Prostate gland (tissue), 2 donors: ENCODE measurements around the gene INAFM1. TPM values are rescaled to one million over a fixed set of nuclear protein-coding genes. Genes with fewer than 3 reads are reported as not detected.

Experiments used
- DNase-seq: peaks from one replicate; pipeline ENCODE4 v3.0.0-alpha.2; 2019; ENCODE audit warnings: low spot score
- H3K27ac ChIP-seq, 2 donors: fragments of 200-600 bp; sonication (generic); 2 replicates each; pipeline ENCODE4 v1.5.1; 2017 to 2019
- H3K27me3 ChIP-seq: fragments of 200-600 bp; sonication (generic); replicated peaks from 2 replicates; pipeline ENCODE4 v1.5.1; 2019; ENCODE audit not compliant: insufficient read depth
- H3K36me3 ChIP-seq, 2 donors: fragments of 200-600 bp; sonication (generic); 1 replicate in 1 of 2; 2 replicates in 1 of 2; pipeline versions ENCODE4 v1.5.1 to v1.8.1; 2017 to 2019
- H3K4me1 ChIP-seq: fragments of 200-600 bp; sonication (generic); replicated peaks from 2 replicates; pipeline ENCODE4 v1.5.1; 2019
- H3K4me3 ChIP-seq, 2 donors: fragments of 200-600 bp; sonication (generic); 2 replicates each; pipeline ENCODE4 v1.5.1; 2017 to 2019
- H3K9me3 ChIP-seq: fragments of 200-600 bp; sonication (generic); 2 replicates; pipeline ENCODE4 v1.5.1; 2017
- POLR2A ChIP-seq: fragments of 450-650 bp; IDR thresholded peaks from one replicate; pipeline ENCODE4 v1.6.1; 2016; ENCODE audit warnings: antibody characterized with exemption, mild to moderate bottlenecking
- POLR2AphosphoS5 ChIP-seq: sonication (generic); formaldehyde crosslinking; IDR thresholded peaks from one replicate; pipeline ENCODE4 v1.6.1; 2017; ENCODE audit warnings: antibody characterized with exemption
- WGBS: methylation state at CpG from one replicate; pipeline ENCODE4 v1.1.5; 2018; 5-methylcytosine and 5-hydroxymethylcytosine counted together
- intact Hi-C: fragments of 100-400 bp; cut with DNase I; formaldehyde crosslinking; loops from one replicate; pipeline ENCODE4 v1.14.2; 2022
- microRNA counts, 2 donors: library from miRNA; unstranded; fragments of <30 nt; microRNA quantifications; one replicate each; lab custom pipeline; 2016 to 2017
- microRNA-seq: library from miRNA; unstranded; fragments of <30 nt; microRNA quantifications from one replicate; pipeline ENCODE4, GENCODE V29; 2016
- small RNA-seq, 2 donors: library from RNA; depleted of rRNA; stranded (forward); fragments of <200 nt; gene quantifications; one replicate each; pipeline ENCODE3, GENCODE V24; 2016
- total RNA-seq, 2 donors: library from RNA; depleted of rRNA; stranded (reverse); fragments of >200 nt; gene quantifications; one replicate each; pipeline ENCODE4 v1.1.0, GENCODE V29; 2016
- TF ChIP-seq, protein P1 (sequence below), 4 experiments: fragments of 200-600 bp in 2 of 4; fragments of 450-650 bp in 2 of 4; sonication (generic) in 2 of 4; IDR thresholded peaks; 1 replicate in 3 of 4; 2 replicates in 1 of 4; pipeline ENCODE4 v1.5.1; 2016 to 2019; ENCODE audit warnings: antibody characterized with exemption in 4 of 4, mild to moderate bottlenecking in 2 of 4, moderate library complexity in 2 of 4

The INAFM1 gene
- total RNA-seq, 2 donors from 2014 or later, result 11.4 to 30.2 TPM

DNA sequence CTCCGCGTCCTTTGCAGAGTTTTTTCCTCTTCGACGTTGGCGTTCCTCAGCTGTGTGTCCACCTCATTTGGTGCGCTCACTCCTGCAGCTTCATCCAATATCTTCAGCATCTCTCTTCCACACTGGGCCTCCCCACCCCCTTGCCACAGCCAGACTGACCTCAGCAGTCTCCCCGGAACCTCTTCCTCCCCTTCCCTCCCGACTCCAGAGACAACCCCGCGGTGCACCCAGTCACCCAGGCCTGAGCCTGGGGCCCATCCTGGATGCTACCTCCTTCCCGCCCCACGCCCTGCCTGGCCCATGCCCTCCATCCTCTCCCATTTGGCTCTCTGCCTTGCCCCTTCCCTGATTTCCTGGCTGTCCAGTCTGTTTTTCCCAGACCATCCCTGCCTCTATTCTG, 49.2 kb downstream of the INAFM1 start:
- H3K27ac ChIP-seq, result no peak overlapping the region
- no peak overlapping the region for H3K4me3 ChIP-seq
- H3K27me3 ChIP-seq, result no peaks in the 10 kb centered on the region
- no peak for DNase-seq
- TF ChIP-seq POLR2AphosphoS5, result no peak
- TF ChIP-seq, protein P1, sequence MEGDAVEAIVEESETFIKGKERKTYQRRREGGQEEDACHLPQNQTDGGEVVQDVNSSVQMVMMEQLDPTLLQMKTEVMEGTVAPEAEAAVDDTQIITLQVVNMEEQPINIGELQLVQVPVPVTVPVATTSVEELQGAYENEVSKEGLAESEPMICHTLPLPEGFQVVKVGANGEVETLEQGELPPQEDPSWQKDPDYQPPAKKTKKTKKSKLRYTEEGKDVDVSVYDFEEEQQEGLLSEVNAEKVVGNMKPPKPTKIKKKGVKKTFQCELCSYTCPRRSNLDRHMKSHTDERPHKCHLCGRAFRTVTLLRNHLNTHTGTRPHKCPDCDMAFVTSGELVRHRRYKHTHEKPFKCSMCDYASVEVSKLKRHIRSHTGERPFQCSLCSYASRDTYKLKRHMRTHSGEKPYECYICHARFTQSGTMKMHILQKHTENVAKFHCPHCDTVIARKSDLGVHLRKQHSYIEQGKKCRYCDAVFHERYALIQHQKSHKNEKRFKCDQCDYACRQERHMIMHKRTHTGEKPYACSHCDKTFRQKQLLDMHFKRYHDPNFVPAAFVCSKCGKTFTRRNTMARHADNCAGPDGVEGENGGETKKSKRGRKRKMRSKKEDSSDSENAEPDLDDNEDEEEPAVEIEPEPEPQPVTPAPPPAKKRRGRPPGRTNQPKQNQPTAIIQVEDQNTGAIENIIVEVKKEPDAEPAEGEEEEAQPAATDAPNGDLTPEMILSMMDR (IDR thresholded peaks at IDR 0.05), result no peak
- H3K4me1 ChIP-seq, result no peaks in the 10 kb centered on the region
- H3K9me3 ChIP-seq, result no peaks in the 10 kb centered on the region
- H3K36me3 ChIP-seq, result no peaks in the 10 kb centered on the region
- intact Hi-C loops, result no loop called here
- 82% methylated on average over 12 of the region's 12 CpGs for WGBS

DNA sequence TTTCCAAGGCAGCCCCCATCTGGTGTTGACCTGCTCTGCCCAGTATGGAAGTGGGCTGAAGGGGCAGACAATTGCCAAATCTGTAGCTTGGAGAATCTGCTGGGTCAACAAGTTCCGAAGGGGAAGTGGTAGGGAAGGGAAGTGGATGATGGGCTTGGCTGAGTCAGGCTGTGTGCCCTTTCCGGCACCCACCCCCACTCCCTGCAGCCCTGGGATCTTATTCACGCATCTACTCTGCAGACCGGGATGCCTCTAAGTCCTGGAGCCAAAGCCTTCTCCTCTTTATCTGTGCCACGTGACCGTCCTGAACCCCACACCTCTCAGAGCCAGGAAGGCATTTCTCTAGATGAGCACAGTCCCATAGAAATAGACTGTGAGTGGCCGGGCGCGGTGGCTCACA, 49.8 kb downstream of the INAFM1 start:
- intact Hi-C loops, result no loop called here
- no peak for TF ChIP-seq POLR2AphosphoS5
- TF ChIP-seq POLR2A, result no peak
- TF ChIP-seq, protein P1 (IDR thresholded peaks at IDR 0.05), result no peak
- H3K4me1 ChIP-seq, result no peaks in the 10 kb centered on the region
- H3K36me3 ChIP-seq, result no peaks in the 10 kb centered on the region
- no peaks in the 10 kb centered on the region for H3K27me3 ChIP-seq
- H3K27ac ChIP-seq, result no peak overlapping the region
- H3K9me3 ChIP-seq, result no peaks in the 10 kb centered on the region
- WGBS, result 53% methylated on average over 9 of the region's 9 CpGs
- H3K4me3 ChIP-seq, result no peak overlapping the region
- DNase-seq, result no peak

MicroRNAs encoded within 50 kb of the gene (microRNA counts, 767-probe panel; counts per million panel counts)
- microRNA hsa-miR-3190-5p (lab: Ali Mortazavi, UCI), result 431 to 1,117 counts per million in 2 donors

Small RNAs within 50 kb of the gene (microRNA-seq; reads per million reads assigned to microRNA genes)
- gene MIR3190 (not detected), gene MIR3191 (not detected)

Small RNAs within 50 kb of the gene (small RNA-seq; reads per million reads assigned to genes)
- 0 reads per million in 2 donors for gene MIR3190

Other genes starting within 250 kb of the INAFM1 start
- 10 to 100 TPM; 23.4 to 55.5 TPM for gene TMEM160, start 226.3 kb upstream of the INAFM1 start, total RNA-seq
- gene ZC3H4, start 161.1 kb upstream of the INAFM1 start, total RNA-seq, result 10 to 100 TPM; 35.3 to 49.1 TPM
- gene SAE1, start 144.1 kb upstream of the INAFM1 start, total RNA-seq, result 10 to 100 TPM; 48.4 to 73.0 TPM
- gene BBC3, start 43.7 kb upstream of the INAFM1 start, total RNA-seq, result 10 to 100 TPM; 11.1 to 12.8 TPM
- gene CCDC9, start 18.4 kb upstream of the INAFM1 start, total RNA-seq, result 10 to 100 TPM; 27.9 to 48.7 TPM
- 1 to 10 TPM; 1.6 to 4.6 TPM for gene C5AR1, start 35.0 kb downstream of the INAFM1 start, total RNA-seq
- 1 to 10 TPM in 1 of 2 donors, not detected in 1; 1.9 TPM for gene C5AR2, start 57.3 kb downstream of the INAFM1 start, total RNA-seq
- gene DHX34, start 74.4 kb downstream of the INAFM1 start, total RNA-seq, result 10 to 100 TPM; 15.5 to 41.8 TPM
- 10 to 100 TPM; 16.2 to 41.6 TPM for gene MEIS3, start 144.6 kb downstream of the INAFM1 start, total RNA-seq
- 1 to 10 TPM; 1.3 to 7.7 TPM for gene SLC8A2, start 197.0 kb downstream of the INAFM1 start, total RNA-seq
- 1 to 10 TPM; 8.8 to 9.0 TPM for gene KPTN, start 209.3 kb downstream of the INAFM1 start, total RNA-seq
- 100 to 1,000 TPM; 263 to 422 TPM for gene NAPA, start 240.2 kb downstream of the INAFM1 start, total RNA-seq